Upper lobe of right lung (tissue), 1 donor: ENCODE measurements around the gene INO80E. TPM values are rescaled to one million over a fixed set of nuclear protein-coding genes. Genes with fewer than 3 reads are reported as not detected.

Source experiments
- ATAC-seq: fragments of 200-7000 bp; cut with Tn5 transposase; one replicate; pipeline ENCODE4 v1.9.1; 2020; ENCODE audit warnings: mild to moderate bottlenecking, moderate library complexity
- DNase-seq: peaks from one replicate; pipeline ENCODE4 v3.0.0-alpha.2; 2020
- H3K27ac ChIP-seq: fragments of 200-600 bp; one replicate; pipeline ENCODE4 v1.8.0; 2022
- H3K27me3 ChIP-seq: fragments of 200-600 bp; one replicate; pipeline ENCODE4 v1.8.0; 2022; ENCODE audit warnings: mild to moderate bottlenecking
- H3K36me3 ChIP-seq: fragments of 200-600 bp; one replicate; pipeline ENCODE4 v1.8.0; 2022
- H3K4me1 ChIP-seq: fragments of 200-600 bp; one replicate; pipeline ENCODE4 v1.8.0; 2022
- H3K4me3 ChIP-seq: fragments of 200-600 bp; one replicate; pipeline ENCODE4 v1.8.0; 2022; ENCODE audit warnings: mild to moderate bottlenecking
- H3K9me3 ChIP-seq: fragments of 200-600 bp; one replicate; pipeline ENCODE4 v1.8.0; 2022
- CTCF ChIP-seq: fragments of 200-600 bp; IDR thresholded peaks from one replicate; pipeline ENCODE4 v1.8.0; 2022; ENCODE audit warnings: antibody characterized with exemption
- intact Hi-C: fragments of 100-400 bp; cut with DNase I; formaldehyde crosslinking; loops from one replicate; pipeline ENCODE4 v1.11.0; 2022
- total RNA-seq: library from RNA; stranded (reverse); fragmentation: NEBNext Ultra II Directional; extraction: Animal tissue kit (Norgen Biotek cat#: 25700); gene quantifications from one replicate; pipeline ENCODE4 v1.2.1, GENCODE V29; 2021
- donor health status: DM: no; HTN: yes; CAD: no; lungs with severe emphysema.

The INO80E gene
- total RNA-seq, 1 donor from 2014 or later: 65.3 TPM

GRCh38 chr16:29991571-29991904, 4.5 kb upstream of the INO80E start:
- peaks cover 21% of the 10 kb centered on the region for H3K4me1 ChIP-seq
- no peaks in the 10 kb centered on the region for H3K27me3 ChIP-seq
- ATAC-seq (no peak), DNase-seq (no peak)
- H3K9me3 ChIP-seq: no peaks in the 10 kb centered on the region
- no peak overlapping the region for H3K4me3 ChIP-seq
- no peak for TF ChIP-seq CTCF
- H3K36me3 ChIP-seq: peaks cover 62% of the 10 kb centered on the region
- intact Hi-C loops: loop anchor here (10.0 kb wide), 1 partner anchor 67 kb away; the partner anchor contains the start of gene KCTD13
- H3K27ac ChIP-seq: peak overlapping the region; percentile 13

GRCh38 chr16:29992344-29992967, 3.6 kb upstream of the INO80E start:
- Histone ChIP-seq H3K9me3 (no peaks in the 10 kb centered on the region), H3K27me3 (no peaks in the 10 kb centered on the region), H3K36me3 (peaks cover 52% of the 10 kb centered on the region), H3K4me1 (peaks cover 26% of the 10 kb centered on the region), H3K27ac (peak overlapping the region; percentile 13), H3K4me3 (no peak overlapping the region)
- TF ChIP-seq CTCF: no peak
- ATAC-seq: no peak
- DNase-seq: no peak
- intact Hi-C loops: loop anchor here (10.0 kb wide), 1 partner anchor 68 kb away; the partner anchor contains the start of gene KCTD13

- no peak overlapping the region for H3K27ac ChIP-seq
These were observed 2.7 kb upstream of the INO80E start for GRCh38 chr16:29993191-29993902.

GRCh38 chr16:29993903-29994599, 2.0 kb upstream of the INO80E start:
- H3K9me3 ChIP-seq: no peaks in the 10 kb centered on the region
- no peaks in the 10 kb centered on the region for H3K27me3 ChIP-seq
- peaks cover 23% of the 10 kb centered on the region for H3K4me1 ChIP-seq
- H3K36me3 ChIP-seq: peaks cover 46% of the 10 kb centered on the region
- DNase-seq (no peak), ATAC-seq (no peak)
- no peak for TF ChIP-seq CTCF
- peak overlapping the region; percentile 97 for H3K27ac ChIP-seq
- peak overlapping the region; percentile 98 for H3K4me3 ChIP-seq
- intact Hi-C loops: loop anchor here (10.0 kb wide), 1 partner anchor 69 kb away; the partner anchor contains the start of gene KCTD13

More at GRCh38 chr16:29993191-29993902, 2.7 kb upstream of the INO80E start:
- Histone ChIP-seq H3K4me1 (peaks cover 23% of the 10 kb centered on the region), H3K27me3 (no peaks in the 10 kb centered on the region), H3K36me3 (peaks cover 47% of the 10 kb centered on the region), H3K9me3 (no peaks in the 10 kb centered on the region), H3K4me3 (no peak overlapping the region)
- TF ChIP-seq CTCF: no peak
- DNase-seq (no peak), ATAC-seq (no peak)
- intact Hi-C loops: loop anchor here (10.0 kb wide), 1 partner anchor 69 kb away; the partner anchor contains the start of gene KCTD13

GRCh38 chr16:29994600-29995323, 1.3 kb upstream of the INO80E start:
- Histone ChIP-seq H3K9me3 (no peaks in the 10 kb centered on the region), H3K27me3 (no peaks in the 10 kb centered on the region), H3K27ac (peak overlapping the region; percentile 97), H3K36me3 (peaks cover 42% of the 10 kb centered on the region), H3K4me3 (peak overlapping the region; percentile 98), H3K4me1 (peaks cover 23% of the 10 kb centered on the region)
- peak; percentile 90 for DNase-seq
- no peak for TF ChIP-seq CTCF
- peak; percentile 75 for ATAC-seq
- intact Hi-C loops: loop anchor here (10.0 kb wide), 1 partner anchor 70 kb away; the partner anchor contains the start of gene KCTD13
